ENCODE measurements around the gene BTG2.
A peak's percentile ranks its signal among the peaks of the same experiment; 100 is the strongest.

Gene BTG2

DNA sequence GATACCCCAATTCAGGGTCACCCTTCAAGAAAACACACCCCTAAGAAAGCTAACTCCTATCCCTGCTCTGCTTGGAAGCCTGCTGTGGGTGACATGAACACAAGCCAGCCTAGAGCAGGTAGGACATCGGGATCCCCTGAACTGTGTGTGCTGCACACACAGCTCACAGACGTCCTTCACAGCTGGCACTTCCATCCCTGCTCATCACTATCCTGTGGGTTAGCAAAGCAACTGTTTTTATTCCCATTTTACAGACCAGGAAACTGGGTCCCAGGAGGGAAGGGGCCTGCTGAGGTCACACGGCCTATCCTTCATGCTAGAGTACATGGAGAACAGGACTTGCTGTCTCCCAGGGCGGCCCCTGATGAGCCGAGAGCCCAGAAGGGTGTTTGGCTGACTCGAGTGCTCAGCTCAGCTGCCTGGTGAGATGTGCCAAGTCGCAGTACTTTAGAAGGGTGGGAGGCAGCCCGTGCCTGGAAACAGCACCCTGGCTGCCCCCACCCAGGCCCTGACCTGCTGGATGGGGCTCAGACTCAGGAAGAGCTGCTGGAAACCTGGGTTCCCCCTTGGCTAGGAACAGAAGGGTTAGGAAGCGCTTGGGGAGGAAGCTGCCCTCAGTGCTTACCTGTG, 28.3 kb upstream of the BTG2 start:
- no peak for DNase-seq (ENCODE audit: low read depth)

DNA sequence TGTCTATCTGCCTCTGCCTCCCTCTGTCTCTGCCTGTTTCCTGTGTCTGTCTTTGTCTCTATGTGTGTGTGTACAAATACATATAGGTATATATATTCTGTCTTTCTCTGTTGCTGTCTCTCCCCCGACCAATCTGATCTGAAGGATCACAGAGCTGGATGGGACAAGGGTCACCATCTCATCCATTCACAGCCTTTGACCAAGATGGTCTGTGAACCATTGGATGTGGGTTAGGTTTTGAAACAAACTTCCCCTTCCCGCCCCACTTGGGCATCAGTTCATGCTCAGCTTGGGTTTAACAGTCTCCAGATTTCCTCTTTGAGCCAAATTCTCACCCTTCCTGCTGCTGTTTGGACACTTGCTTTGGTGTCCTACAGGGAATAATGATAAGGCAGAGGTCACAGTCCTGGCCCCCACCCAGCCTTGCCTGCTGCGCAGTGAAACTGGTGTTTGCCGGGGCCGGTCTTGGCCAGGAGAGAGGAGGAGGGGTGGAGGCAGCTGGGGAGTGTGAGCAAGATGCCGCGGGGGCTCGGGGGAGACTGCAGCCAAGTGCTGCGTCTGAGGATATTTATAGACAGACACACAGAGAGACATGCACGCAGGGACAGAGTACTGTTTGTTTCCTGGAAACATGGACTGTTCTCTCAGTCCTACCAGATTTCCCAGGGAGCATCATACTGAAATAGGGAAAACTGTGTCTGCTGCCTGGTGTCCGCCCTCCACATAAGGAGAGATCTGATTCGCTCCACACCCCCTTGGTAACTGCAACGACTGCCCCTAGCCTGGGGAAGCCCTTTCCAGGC, 27.0 kb upstream of the BTG2 start:
- no peak for DNase-seq (ENCODE audit: low read depth)

DNA sequence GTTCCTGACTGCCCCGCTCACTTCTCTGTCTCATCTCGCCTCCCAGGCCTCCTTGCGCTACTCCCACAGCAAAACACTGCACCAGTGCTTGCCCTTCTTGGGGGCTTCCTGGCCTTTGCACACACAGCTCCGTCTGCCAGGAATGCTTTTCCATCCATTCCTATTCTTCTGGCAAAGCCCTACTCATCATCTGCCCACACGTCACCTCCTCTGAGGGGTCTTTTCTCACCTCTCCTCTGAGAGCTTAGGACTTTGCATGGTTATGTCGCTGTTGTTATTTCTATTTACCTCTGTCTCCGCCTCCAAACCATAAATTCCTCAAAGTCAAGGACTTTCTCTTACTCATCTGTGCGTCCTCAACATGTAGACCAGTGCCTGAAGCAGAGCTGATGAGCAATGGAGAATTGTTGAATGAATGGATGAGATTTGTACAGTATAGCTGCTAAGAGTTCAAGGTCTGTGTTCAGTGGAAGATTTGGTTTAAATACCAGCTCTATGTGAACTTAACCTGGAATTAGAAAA, 26.4 kb upstream of the BTG2 start:
- no peak for DNase-seq (ENCODE audit: low read depth)

DNA sequence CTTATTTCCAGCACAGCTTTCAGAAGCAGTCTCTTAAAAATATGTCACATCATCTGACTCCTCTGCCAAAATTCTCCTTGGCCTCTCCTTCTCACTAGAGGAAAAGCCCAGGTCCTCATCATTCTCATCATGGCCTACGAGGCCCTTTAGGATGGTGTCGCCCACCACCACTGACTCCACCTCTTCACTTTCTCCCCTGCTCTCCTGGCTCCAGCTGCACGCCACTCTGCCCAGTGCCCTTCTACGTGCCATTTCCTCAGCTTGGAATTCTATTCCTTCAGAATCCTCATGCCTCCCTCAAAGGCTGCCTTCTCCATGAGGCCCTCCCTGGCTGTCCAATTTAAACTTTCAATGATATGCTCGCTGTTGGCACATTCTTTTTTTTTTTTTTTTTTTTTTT, 25.3 kb upstream of the BTG2 start:
- DNase-seq (ENCODE audit: low read depth), result no peak

DNA sequence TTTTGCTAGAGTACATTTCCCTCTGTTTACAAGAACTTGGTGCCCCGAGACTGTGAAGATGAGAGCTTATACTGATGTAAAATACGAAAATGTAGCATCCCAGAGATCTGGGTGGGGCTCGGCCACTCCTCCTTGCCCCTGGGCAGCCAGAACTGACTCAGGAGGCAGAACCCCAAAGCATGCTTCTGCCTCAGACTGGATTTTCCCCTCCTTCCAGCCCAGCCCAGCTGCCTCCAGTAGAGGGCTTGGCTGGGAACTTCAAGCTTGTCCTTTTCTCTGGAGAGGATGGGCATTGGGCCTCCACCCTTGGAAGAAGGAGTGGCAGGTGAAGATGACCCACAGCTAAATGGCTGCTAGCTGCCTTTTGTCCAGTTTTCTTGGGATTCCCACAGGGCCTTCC, 24.3 kb upstream of the BTG2 start:
- no peak for DNase-seq (ENCODE audit: low read depth)

DNA sequence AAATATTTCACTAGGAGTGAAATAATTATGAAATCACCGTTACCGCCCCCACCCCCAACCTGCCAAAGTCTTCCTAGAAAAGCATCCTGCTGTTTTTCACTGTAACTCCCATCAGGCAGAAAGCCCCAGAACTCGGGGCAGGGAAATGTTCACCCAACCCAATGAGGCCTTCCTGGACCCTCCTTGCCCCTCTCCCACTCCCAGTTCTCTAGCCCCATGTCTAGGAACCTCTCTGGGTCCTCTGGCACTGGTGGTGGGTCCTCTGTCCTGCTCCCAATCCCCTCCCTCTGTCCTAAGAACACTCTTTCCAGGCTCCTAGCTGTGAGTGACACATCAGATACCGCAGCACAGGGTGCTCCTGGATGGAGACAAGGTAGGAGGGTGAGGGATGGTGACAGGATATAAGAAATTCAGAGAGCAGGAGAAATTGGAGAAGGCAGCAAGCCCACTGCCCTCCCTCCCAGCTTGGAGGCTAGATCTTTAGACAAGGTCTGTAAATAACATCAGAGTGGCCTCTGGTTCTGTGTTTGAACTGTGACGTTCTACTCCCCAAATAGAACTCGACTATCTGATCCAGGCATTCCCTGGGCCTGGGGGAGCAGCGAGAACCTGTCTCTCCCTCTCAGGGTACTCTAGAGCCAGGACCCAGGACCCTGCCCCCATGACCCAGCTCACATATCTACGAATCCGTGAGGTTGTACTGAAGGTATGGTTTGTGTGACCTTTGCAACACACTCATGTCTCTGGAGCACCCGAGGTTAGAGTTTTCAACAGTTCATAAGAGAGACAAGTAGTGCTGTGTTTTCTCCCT, 23.3 kb upstream of the BTG2 start:
- no peak for DNase-seq (ENCODE audit: low read depth)

DNA sequence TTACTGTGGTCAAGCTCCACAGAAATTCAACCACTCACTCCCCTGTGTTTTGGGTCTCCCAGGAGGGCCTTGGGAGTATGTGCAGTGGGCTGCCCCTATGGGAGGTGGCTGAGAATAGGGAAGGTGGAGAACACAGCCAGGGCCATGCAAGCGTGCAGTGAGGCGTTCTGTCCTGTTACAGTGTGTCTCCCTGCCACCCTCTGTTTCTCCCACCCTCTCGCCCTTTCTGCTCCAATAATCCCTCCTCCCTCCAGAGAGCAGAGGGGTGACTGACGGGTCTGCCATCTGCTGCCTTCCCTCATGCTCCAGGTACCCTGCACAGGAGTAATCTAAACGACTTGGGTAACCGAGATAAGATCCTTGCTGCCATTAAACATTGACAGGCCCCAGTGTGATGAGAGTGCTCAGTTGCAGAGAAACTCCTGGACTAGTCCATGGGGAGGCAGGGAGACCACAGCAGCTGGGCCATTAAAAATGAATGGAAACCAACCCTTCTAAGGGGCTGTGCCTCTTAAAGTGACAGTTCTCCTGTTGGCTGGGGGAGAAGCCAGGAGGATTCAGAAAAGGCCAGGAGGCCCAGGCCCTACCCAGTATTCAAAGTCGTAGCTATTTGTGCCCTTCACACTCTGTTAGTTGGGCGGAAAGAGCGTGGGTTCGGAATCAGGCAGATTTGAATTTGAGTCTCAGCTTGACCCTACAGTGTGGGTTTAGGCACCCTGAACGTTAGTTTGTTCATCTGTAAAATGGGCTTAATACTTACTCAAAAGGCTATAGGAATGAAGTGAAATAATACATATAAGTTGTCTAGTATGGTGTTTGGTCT, 22.4 kb upstream of the BTG2 start:
- DNase-seq (ENCODE audit: low read depth), result no peak

DNA sequence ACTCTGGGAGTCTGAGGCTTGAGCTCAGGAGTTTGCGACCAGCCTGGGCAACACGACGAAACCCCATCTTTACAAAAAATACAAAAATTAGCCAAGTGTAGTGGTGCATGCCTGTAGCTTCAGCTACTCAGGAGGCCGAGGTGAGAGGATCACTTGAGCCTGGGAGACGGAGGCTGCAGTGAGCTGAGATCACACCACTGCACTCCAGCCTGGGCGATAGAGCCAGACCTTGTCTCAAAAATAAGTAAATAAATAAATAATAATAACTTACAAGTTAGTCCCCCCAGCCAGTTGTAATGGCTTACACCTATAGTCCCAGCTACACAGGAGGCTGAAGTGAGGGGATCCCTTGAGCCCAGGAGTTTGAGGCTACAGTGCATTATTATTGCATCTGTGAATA, 21.7 kb upstream of the BTG2 start:
- DNase-seq (ENCODE audit: low read depth), result no peak

DNA sequence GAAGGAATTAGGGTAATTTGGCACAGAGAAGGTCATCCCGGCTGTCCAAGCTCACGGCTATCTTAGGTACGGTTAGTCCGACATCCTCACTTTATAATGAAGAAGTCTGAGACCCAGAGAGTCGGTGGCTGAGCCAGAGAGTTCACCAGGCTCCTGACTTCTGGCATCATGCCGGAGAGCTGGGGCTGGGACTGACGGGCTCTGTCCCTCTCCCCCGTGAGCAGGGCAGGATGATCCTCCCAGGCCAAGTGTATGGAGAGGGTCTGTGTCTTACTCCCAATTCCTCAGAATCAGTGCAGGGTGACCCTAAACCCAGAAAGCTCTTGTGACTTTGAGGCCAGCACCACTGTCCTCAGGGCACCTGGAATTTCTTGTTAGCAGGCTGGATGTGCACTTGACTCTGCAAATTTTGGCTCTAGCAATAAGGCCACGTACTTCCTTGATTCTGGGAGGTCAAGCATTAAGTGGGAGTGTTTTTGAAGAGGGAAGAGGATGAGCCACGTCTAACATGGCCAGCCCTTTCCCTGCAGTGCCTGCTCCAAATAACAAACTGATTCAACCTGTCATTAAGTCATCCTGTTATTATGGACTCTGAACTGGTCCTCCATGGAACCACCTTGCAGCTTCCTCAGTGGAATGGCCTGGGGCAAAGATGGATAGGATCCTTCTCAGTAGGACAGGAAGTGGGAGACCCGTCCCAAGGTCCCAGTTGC, 20.8 kb upstream of the BTG2 start:
- no peak for DNase-seq (ENCODE audit: low read depth)

DNA sequence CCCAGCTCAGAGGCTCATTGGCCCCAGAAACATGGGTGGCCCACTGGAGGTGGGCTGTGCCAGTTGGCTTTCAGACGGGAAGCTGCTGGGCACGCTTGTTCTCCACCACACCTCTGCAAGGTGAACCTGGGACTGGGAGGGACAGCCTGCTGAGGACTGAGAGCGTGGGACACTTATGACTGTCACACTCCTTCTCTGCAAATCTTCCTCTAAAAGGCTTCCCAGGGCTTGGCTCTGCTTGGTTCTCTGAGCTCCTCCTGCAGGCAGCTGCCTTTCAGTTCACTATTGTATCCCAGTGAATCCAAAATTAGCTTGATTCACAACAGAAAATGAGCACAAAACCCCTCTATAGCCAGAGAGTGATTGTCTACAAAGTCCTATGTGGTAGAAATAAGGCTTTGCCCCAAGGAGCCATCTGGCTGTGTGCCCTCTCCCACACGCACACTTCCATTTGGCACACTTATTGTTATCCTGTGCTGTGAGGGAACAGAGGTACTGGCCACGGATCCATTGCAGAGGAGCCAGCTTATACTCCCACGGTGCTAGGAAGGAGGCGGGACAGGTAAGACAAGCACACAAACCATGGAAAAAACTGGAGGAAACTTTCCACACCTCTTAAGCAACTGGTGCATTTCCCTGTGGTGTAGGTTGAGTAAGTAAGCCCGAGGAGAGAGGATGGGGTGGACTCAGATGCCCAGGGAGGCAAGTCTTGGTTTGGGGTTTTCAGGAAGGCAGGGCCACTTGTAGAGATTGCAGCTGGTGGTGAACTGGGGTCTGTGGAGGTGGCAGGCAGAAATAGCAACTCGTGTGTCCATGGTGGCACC, 18.9 kb upstream of the BTG2 start:
- no peak for DNase-seq (ENCODE audit: low read depth)

DNA sequence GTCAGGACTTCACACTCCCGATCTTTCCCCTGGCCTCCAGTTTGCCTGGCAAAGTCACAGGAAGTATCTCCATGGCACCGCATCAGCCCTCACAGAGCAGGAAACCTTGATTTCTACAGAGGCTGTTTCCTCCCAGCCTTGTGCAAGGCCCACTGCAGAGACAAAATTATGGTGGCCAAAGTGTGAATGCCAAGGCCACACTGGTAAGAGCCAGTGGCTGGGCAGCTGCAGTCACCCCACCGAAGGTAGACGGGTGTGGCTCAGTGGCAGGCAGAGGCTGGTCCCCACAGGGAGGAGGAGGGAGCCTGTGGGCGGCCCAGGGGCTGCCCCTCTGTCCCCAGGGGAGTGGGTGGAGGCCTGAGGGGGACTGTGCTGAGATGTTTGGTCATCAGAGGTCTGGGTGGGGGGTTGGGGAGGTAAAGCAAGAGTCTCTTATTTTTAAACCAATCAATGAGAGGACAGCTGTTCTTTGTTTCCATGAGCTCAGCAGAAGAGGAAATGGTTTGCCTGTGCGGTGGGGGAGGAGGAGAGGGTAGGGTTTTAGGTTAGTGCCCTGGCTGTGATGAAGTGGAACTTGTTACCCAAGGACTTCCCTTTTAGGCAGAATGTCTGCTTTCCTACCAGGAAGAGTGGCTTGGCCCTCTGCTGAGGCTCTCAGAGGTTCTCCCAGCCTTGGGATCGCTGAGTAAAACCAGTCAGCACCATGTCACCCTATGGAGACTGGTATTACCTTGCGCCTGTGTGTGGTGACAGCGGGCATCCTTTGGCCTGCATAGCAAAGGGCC, 18.0 kb upstream of the BTG2 start:
- DNase-seq (ENCODE audit: low read depth), result peak; percentile 66

DNA sequence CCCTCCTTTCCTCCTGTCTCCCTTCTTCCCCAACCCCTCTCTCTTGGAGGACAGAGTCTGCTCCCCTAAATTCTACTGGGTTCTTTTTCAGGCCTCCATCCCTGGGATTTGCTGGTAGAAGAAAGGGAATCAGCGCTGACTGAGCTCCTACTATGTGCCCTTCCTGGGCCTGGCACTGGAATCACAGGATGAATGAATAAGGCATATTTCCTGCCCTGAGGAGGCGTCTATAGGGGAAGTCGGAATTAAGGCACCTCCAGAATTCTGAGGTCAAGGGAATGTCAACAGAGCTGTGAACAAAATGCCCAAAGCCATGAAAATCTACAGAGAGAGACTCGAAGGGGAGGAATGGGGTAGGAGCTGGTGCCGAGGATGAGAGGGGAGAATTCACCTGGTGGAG, 17.4 kb upstream of the BTG2 start:
- DNase-seq (ENCODE audit: low read depth), result no peak

DNA sequence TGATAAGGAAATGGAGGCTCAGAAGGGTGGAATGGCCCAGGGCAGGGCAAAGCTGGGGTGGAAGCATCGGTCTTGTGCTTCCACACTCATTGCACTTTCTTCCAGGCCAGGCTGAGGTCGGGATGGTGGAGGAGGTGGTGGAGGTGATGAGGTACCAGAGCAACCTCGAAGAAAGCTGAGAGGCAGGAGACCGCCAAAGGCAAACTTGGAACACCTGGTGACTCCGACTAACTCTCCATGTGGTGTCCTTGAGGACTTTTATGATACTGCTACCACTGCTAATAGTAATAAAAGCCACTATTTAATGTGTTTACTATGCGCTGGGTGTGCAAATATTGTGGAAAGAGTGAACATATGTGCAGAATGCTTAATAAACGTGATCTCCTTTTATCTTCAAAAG, 16.9 kb upstream of the BTG2 start:
- no peak for DNase-seq (ENCODE audit: low read depth)

DNA sequence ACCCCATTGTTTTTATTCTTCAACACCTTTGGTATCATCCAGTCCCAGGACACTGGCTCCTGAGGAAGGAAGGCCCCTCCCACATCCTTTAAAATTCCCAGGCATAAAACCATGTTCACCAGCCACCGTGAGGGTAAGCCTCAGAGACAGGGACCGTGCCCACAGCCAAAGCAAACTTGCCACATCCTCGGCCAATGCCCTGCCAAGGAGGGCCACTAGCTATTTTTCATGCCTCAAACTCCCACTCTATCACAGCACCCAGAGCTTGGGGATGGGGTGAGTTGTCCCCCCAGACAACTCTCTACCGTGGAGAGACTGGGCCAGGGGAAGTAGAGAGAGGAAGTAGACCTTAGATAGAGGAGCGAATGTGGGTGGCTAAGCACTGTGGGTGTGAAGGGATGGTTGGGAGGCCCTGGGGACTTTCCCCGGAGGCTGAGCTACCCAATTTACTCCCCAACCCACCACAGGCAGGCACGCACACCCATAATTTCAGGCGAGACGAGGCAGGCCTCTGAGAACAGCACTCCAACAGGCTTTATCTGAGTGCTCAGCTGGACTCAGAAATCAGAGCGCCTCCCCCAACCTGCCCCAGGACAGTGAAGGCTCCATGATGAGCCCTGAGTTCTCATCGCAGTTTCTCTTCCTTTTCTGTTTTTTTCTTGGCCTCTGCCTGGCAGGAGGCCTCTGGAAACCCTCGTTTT, 15.9 kb upstream of the BTG2 start:
- peak; percentile 85 for DNase-seq (ENCODE audit: low read depth)

DNA sequence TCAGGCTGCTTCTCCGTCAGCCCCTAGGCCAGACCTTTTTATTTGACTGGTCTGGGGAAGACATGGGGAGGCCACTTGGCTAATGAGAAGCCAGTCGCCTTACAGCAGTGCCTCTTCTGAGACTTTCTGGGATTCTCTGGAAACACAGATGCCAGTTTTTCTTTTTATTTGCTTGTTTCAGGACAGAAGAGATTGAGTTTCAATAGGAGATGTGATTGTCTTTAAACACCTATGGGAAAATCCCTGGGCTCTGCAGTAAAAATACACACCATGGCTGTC, 15.4 kb upstream of the BTG2 start:
- DNase-seq (ENCODE audit: low read depth), result no peak

DNA sequence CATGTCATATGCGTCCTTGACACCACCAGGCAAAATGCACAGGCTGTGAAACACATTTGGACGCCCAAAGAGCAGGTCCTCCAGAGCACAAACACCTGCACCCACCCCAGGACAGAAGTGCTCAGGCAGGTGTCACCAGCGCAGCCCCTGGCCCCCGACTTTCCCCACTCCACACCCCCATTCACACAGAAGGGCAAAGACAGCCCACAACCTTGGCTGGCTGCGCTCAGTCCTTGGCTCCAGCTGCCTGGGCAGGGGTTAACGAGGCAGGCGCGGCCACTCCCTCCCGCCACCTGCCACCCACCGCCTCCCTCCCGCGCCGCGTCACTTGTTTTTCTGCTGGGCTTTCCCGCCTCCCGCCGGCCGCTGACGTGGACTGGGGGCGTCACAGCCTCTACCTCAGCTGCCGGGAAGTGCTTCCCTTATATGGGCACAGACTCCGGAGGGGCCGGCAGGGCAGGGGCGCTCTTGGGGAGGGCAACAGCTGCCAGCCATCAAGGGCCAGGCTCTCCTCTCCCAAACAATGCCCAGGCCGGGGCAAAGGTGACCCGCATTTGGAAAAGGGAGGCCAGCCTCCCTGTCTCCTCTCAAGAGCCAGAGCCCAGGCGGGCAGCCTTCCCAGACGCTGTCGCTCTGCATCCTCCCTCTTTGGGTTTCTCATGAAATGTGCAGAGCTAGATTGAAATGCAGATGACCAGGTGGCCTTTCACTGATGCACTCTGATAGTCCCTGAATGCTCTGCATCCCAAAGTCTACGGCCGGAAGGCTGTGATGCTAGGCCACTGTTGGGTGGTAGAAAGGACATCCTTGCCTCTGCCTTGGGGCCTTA, 14.8 kb upstream of the BTG2 start:
- peak; percentile 96 for DNase-seq (ENCODE audit: low read depth)

DNA sequence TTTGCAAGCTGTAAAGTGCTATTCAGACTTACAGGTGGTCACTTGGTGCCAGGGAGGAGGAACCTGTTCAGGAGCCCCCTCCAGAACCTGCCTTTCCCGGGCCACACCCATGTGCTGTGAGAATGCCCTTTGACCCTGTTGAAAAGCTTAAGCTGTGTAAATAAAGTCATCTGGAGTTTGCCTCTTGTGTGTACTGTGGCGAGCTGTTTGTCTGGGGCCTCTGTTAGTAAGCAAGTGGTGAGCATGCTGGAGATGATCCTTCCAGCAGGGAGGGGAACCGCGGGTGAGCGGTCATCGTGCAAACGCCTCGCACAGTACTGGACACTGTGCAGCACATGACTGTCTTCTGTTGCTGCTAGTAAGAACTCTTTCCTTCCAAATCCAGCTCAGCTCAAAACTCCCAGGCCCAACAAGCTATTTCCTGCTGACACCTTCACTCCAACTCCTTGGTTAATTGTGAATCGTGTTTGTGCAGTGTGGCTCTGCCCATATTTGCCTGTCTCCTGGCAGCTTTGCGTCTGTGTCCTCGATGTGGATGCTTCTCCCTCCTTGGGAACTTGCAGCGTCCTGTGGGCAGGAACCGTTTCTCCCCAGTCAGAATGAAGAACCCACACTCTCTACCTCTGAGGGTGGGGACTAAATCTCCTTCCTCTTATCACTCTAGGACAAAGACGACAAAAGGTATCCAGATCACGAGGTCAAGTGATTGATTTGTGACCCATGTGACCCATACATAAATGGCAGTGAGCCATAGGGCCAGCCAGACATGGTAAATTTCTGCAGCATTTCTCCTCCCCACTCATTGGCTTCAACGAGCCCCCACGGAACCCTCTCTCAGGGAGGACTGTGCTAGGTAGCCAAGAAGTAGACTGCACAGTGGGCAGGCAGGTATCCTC, 13.9 kb upstream of the BTG2 start:
- no peak for DNase-seq (ENCODE audit: low read depth)

Measured in T follicular helper cell (primary cell).